Heart left ventricle (tissue), 16 donors: ENCODE measurements around the gene ITGB1BP1. TPM values are rescaled to one million over a fixed set of nuclear protein-coding genes. Genes with fewer than 3 reads are reported as not detected.

Experiments used
- ATAC-seq, 4 donors: fragments of 200-7000 bp; cut with Tn5 transposase; one replicate each; pipeline ENCODE4 v1.9.1; 2020 to 2022; ENCODE audit warnings: moderate library complexity in 4 of 4, mild to moderate bottlenecking in 3 of 4, moderate number of reproducible peaks in 1 of 4
- DNase-seq, 5 donors: peaks; one replicate each; pipeline ENCODE4 v3.0.0-alpha.2; 2020
- H3K27ac ChIP-seq, 12 donors: fragments of 200-600 bp; sonication (generic) in 4 of 12; one replicate each; pipeline versions ENCODE4 v1.5.0 to v1.8.0; 2016 to 2022; ENCODE audit warnings: mild to moderate bottlenecking in 2 of 12
- H3K27me3 ChIP-seq, 9 donors: fragments of 200-600 bp; sonication (generic) in 2 of 9; one replicate each; pipeline versions ENCODE4 v1.5.1 to v1.8.0; 2016 to 2022; ENCODE audit warnings: mild to moderate bottlenecking in 3 of 9
- H3K36me3 ChIP-seq, 9 donors: fragments of 200-600 bp; sonication (generic) in 2 of 9; one replicate each; pipeline versions ENCODE4 v1.5.0 to v1.8.0; 2018 to 2022; ENCODE audit warnings: mild to moderate bottlenecking in 2 of 9
- H3K4me1 ChIP-seq, 12 donors: fragments of 200-600 bp; sonication (generic) in 4 of 12; one replicate each; pipeline versions ENCODE4 v1.5.0 to v1.8.0; 2016 to 2022; ENCODE audit warnings: mild to moderate bottlenecking in 3 of 12
- H3K4me3 ChIP-seq, 12 donors: fragments of 200-600 bp; sonication (generic) in 4 of 12; one replicate each; pipeline versions ENCODE4 v1.5.0 to v1.8.0; 2017 to 2022; ENCODE audit warnings: mild to moderate bottlenecking in 9 of 12, moderate library complexity in 4 of 12
- H3K9me3 ChIP-seq, 12 donors: fragments of 200-600 bp; sonication (generic) in 4 of 12; one replicate each; pipeline versions ENCODE4 v1.5.0 to v1.8.0; 2016 to 2022; ENCODE audit warnings: mild to moderate bottlenecking in 1 of 12
- CTCF ChIP-seq, 12 donors: fragments of 200-600 bp; sonication (generic) in 4 of 12; IDR thresholded peaks; one replicate each; pipeline versions ENCODE4 v1.5.0 to v1.8.0; 2018 to 2022; ENCODE audit warnings: antibody characterized with exemption in 12 of 12, mild to moderate bottlenecking in 5 of 12
- POLR2A ChIP-seq, 2 donors: fragments of 450-650 bp; IDR thresholded peaks; one replicate each; pipeline ENCODE4 v1.6.1; 2017; ENCODE audit warnings: antibody characterized with exemption in 2 of 2, mild to moderate bottlenecking in 2 of 2, moderate library complexity in 2 of 2
- WGBS, 4 donors: extraction: QIAGEN DNeasy Blood & Tissue Kit in 2 of 4; methylation state at CpG; one replicate each; pipeline versions ENCODE4 v1.1.5 to v1.1.7; 2013 to 2018; 5-methylcytosine and 5-hydroxymethylcytosine counted together
- intact Hi-C, 10 donors: fragments of 100-400 bp; cut with DNase I; formaldehyde crosslinking; loops; one replicate each; pipeline versions ENCODE4 v1.11.1 to v1.14.2; 2022
- polyA plus RNA-seq, 2 donors: library from polyadenylated mRNA; stranded (reverse); fragments of 200-250 nt; gene quantifications; one replicate each; pipeline ENCODE4 v1.2.3, GENCODE V29; 2013
- total RNA-seq, 9 donors: library from RNA; depleted of rRNA in 2 of 9; stranded (reverse); fragments of >200 nt in 2 of 9; fragmentation: NEBNext Ultra II Directional in 3 of 9; extraction: Animal tissue kit (Norgen Biotek cat#: 25700) in 3 of 9; gene quantifications; one replicate each; pipeline versions ENCODE4 v1.1.0 to v1.2.4, GENCODE V29; 2016 to 2023
- donor health status: ischemic (EF 13 %, LVEDD 7.1; RV severe dilation, severe dysfunction).
- donor health status: healthy with polysubstance abuse.
- donor health status: DM: no; HTN: yes; CAD: no.
- donor health status: DM: no; HTN: no; CAD: no.
- donor health status: ischemic (EF 25% LVEDD 6.9; RV normal size, moderate dysfunction).
- donor health status: ischemic (EF 25% LVEDD 5.7; RV mildly dilated, moderate dysfunction).
- donor health status: healthy.
- donor health status: DM: yes; HTN: yes; CAD: no.
- donor health status: ischemic (EF 35%, LVEDD 5.7; RV mildly dilated, moderate dysfunction).
- donor health status: nonischemic (EF 11% LVEDD 7.7; RV severe dilation, severe dysfunction).
- donor health status: DM: yes; HTN: yes; CAD: no.
- donor health status: PGD.
- donor health status: ischemic (EF 29% LVEDD 5.4; RV normal size, mild dysfunction).
- donor health status: nonischemic (EF 23%, LVEDD 6.1; RV moderate dilation, normal function).

ITGB1BP1 gene
- total and polyA plus RNA-seq, 11 donors, result 26.5 to 165 (median 104) TPM

GRCh38 chr2:9440058-9440727 is 16.9 kb upstream of the ITGB1BP1 start:
- Histone ChIP-seq H3K9me3 (no peaks in the 10 kb centered on the region), H3K27me3 (no peaks in the 10 kb centered on the region), H3K4me3 (no peak overlapping the region), H3K36me3 (peaks cover 0 to 100% (median 96%) of the 10 kb centered on the region in 9 donors), H3K27ac (no peak overlapping the region), H3K4me1 (no peaks in the 10 kb centered on the region)
- WGBS, 4 donors, result 89 to 94% (median 92%) methylated on average over 1 of the region's 1 CpG
- ATAC-seq (no peak), DNase-seq (no peak)
- TF ChIP-seq CTCF (IDR thresholded peaks at IDR 0.05) (no peak), POLR2A (IDR thresholded peaks at IDR 0.05) (no peak)
- intact Hi-C loops, result no loop called here

- H3K4me1 ChIP-seq, result no peaks in the 10 kb centered on the region
- no peak for TF ChIP-seq CTCF (IDR thresholded peaks at IDR 0.05)
- peaks cover 0 to 100% (median 95%) of the 10 kb centered on the region in 9 donors for H3K36me3 ChIP-seq
- no peaks in the 10 kb centered on the region for H3K27me3 ChIP-seq
- H3K9me3 ChIP-seq, result no peaks in the 10 kb centered on the region
- no peak for ATAC-seq
- WGBS, 4 donors, result 94 to 100% (median 99%) methylated on average over 1 of the region's 1 CpG
- H3K27ac ChIP-seq, result no peak overlapping the region
- no peak for DNase-seq
- H3K4me3 ChIP-seq, result no peak overlapping the region
- intact Hi-C loops, result no loop called here
Measured at GRCh38 chr2:9439536-9439935, 16.2 kb upstream of the ITGB1BP1 start.

- intact Hi-C loops, result no loop called here
- Histone ChIP-seq H3K9me3 (no peaks in the 10 kb centered on the region), H3K36me3 (peaks cover 0 to 100% (median 95%) of the 10 kb centered on the region in 9 donors), H3K4me3 (no peak overlapping the region), H3K27ac (no peak overlapping the region), H3K4me1 (peaks cover 0 to 7% (median 0%) of the 10 kb centered on the region in 12 donors), H3K27me3 (no peaks in the 10 kb centered on the region)
- TF ChIP-seq POLR2A (IDR thresholded peaks at IDR 0.05) (no peak), CTCF (IDR thresholded peaks at IDR 0.05) (no peak)
- no peak for ATAC-seq
- 66 to 86% (median 79%) methylated on average over 2 of the region's 2 CpGs for WGBS, 4 donors
- DNase-seq, result no peak
Measured at GRCh38 chr2:9434489-9434888, 11.2 kb upstream of the ITGB1BP1 start.

DNA sequence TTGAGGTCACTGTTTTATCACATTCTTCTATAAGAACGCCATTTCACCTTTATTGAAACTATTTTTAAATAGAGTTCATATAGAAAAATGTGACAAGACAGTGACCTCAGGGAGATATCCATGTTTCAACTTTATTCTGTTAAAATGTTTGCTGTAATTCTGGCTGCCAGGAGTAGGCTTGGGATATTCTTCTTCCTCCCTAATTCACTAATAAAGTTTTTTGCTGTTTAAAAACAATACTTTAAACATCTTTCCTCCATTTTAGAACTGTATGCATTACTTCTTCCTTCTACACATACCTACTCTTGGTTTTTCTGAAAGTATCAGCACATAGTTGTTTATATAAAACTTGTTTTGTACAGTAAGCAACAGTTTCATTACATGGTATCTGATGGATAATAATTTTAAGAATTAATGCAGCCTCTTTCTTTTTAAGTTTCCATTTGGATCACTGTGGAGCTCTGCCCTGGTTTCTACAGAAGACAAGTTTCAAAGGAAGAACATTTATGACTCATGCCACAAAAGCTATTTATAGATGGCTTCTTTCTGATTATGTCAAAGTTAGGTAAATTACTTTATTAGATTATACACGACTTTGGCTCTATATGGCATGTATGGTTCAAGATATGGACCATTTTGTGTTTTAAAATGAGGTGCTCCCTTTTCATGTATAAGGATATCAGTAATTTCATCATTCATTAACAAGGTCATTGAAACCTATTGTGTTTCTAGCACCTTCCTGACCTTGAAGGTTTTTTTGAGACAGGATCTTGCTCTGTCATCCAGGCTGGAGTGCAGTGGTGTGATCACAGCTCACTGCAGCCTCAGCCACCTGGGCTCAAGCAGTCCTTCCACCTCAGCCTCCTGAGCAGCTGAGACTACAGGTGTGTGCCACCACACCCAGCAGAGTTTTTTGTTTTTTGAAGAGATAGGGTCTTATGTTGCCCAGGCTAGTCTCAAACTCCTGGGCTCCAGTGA is 7.3 kb upstream of the ITGB1BP1 start:
- H3K9me3 ChIP-seq, result no peaks in the 10 kb centered on the region
- H3K27me3 ChIP-seq, result no peaks in the 10 kb centered on the region
- peak overlapping the region in 1 of 12 donors; percentile 2 for H3K27ac ChIP-seq
- TF ChIP-seq POLR2A (IDR thresholded peaks at IDR 0.05) (no peak), CTCF (IDR thresholded peaks at IDR 0.05) (no peak)
- 56 to 66% (median 62%) methylated on average over 2 of the region's 2 CpGs for WGBS, 4 donors
- ATAC-seq, result peak in 1 of 4 donors; percentile 31
- intact Hi-C loops, result no loop called here
- DNase-seq, result no peak
- peaks cover 0 to 7% (median 0%) of the 10 kb centered on the region in 12 donors for H3K4me1 ChIP-seq
- H3K36me3 ChIP-seq, result peaks cover 0 to 71% (median 67%) of the 10 kb centered on the region in 9 donors
- no peak overlapping the region for H3K4me3 ChIP-seq
